ENCODE measurements around the gene TTC39C. TPM values are rescaled to one million over a fixed set of nuclear protein-coding genes. Genes with fewer than 3 reads are reported as not detected.

Gene TTC39C
- total and polyA plus RNA-seq, 2 donors (not counting 3 experiments of a cell fraction or from before 2014, with no cell fraction given) = 0.61 to 6.2 TPM

DNA sequence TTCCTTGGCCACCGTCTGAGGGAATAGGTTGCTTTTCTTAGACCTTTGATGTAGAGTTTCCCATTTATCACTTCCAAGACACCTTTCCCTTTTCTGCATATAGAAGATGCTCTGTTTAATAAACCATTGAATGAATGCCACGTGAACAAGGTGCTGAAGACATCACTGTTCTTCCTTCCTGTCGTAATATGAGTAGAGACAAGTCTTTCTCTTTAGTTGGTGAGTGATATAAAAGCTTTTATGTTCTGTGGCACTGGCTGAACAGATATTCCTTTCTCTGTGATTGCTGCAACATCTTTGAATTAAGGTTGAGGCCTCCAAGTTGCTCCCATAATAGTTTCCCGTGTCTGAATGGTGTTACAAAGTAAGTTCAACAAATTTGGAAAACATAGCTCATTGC lies 38.7 kb downstream of the TTC39C start:
- dilution Hi-C loops (cut with MboI; ENCODE audit: extremely low pct_ligation_motif_present, low sequenced_read_pairs) = no loop called here
- DNase-seq (ENCODE audit: low read depth, low spot score) (no peak), FAIRE-seq (no peak)
- no peak overlapping the region for H3K9ac ChIP-seq (replicated peaks; ENCODE audit: extremely low read depth, insufficient read depth, low read length)
- H3K79me2 ChIP-seq (ENCODE audit: control insufficient read depth, insufficient read depth, low read length) = no peaks in the 10 kb centered on the region
- no peak overlapping the region for H3K27ac ChIP-seq (ENCODE audit: insufficient read depth, low read depth, low read length)
- H3K36me3 ChIP-seq (ENCODE audit: control insufficient read depth in 2 of 2, extremely low read depth in 1 of 2, insufficient read depth in 2 of 2, low read length in 2 of 2) = no peaks in the 10 kb centered on the region
- H4K20me1 ChIP-seq (replicated peaks; ENCODE audit: control insufficient read depth, extremely low read depth, insufficient read depth, low read length) = no peaks in the 10 kb centered on the region
- TF ChIP-seq GATA2 (IDR thresholded peaks at IDR 0.05; ENCODE audit: insufficient read depth, insufficient read length, low read depth, low read length) = no peak
- TF ChIP-seq, protein P1, sequence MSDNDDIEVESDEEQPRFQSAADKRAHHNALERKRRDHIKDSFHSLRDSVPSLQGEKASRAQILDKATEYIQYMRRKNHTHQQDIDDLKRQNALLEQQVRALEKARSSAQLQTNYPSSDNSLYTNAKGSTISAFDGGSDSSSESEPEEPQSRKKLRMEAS (IDR thresholded peaks at IDR 0.05; ENCODE audit: insufficient read depth, insufficient read length) = no peak
- TF ChIP-seq MYC (IDR thresholded peaks at IDR 0.05; ENCODE audit: low read depth, low read length) = no peak
- no peak for TF ChIP-seq FOS (IDR thresholded peaks at IDR 0.05; ENCODE audit: borderline replicate concordance, insufficient read depth, low read length)
- TF ChIP-seq CTCF (IDR thresholded peaks at IDR 0.05; ENCODE audit: extremely low read depth in 1 of 2, insufficient read depth in 1 of 2, low read depth in 1 of 2, low read length in 2 of 2) = no peak
- TF ChIP-seq POLR2AphosphoS5 (IDR thresholded peaks at IDR 0.05; ENCODE audit: insufficient read depth, low read depth, low read length) = no peak
- no peak for TF ChIP-seq EZH2 (IDR thresholded peaks at IDR 0.05; ENCODE audit: borderline replicate concordance, low read depth, low read length, severe bottlenecking)
- no peak for TF ChIP-seq POLR2A (IDR thresholded peaks at IDR 0.05; ENCODE audit: low read depth, low read length)
- no peak for TF ChIP-seq JUN (IDR thresholded peaks at IDR 0.05; ENCODE audit: borderline replicate concordance, insufficient read depth, insufficient read length, low read depth)
- no TSS peak for BruUV-seq (replicated peaks)
- intact Hi-C loops (cut with micrococcal nuclease) = no loop called here
- no peaks in the 10 kb centered on the region for H3K9me3 ChIP-seq (replicated peaks; ENCODE audit: control insufficient read depth, insufficient read depth, low read length)
- no peak overlapping the region for H2AFZ ChIP-seq (ENCODE audit: low read depth, low read length)
- CTCF ChIA-PET = no interaction called here
- H3K4me2 ChIP-seq (ENCODE audit: insufficient read depth, low read length) = no peak overlapping the region
- POLR2A ChIA-PET = no interaction called here
- H3K4me1 ChIP-seq (ENCODE audit: control insufficient read depth, extremely low read depth, insufficient read depth, low read length) = no peaks in the 10 kb centered on the region
- H3K9me1 ChIP-seq (replicated peaks; ENCODE audit: control insufficient read depth, extremely low read depth, insufficient read depth, low read length) = no peaks in the 10 kb centered on the region
- no peaks in the 10 kb centered on the region for H3K27me3 ChIP-seq (ENCODE audit: control insufficient read depth in 2 of 2, insufficient read depth in 2 of 2, low read length in 2 of 2)
- H3K4me3 ChIP-seq (replicated peaks in 1 of 3; ENCODE audit: insufficient read depth in 1 of 3, low read depth in 1 of 3, low read length in 3 of 3) = no peak overlapping the region
